Endothelial cell of umbilical vein (primary cell): Measurements from ENCODE around the gene XXYLT1. TPM values are rescaled to one million over a fixed set of nuclear protein-coding genes. Genes with fewer than 3 reads are reported as not detected.

Experiments used
- BruUV-seq: library from RNA; stranded (reverse); fragments of 400-500 nt; replicated peaks from 2 replicates; lab custom pipeline; 2021; lab: Mats Ljungman, UMichigan
- CTCF ChIA-PET: fragments of 300-600, 350-600 bp; sonication (Branson Sonifier 250); formaldehyde crosslinking; loops from one replicate; lab custom pipeline; 2021; ENCODE audit warnings: antibody characterized with exemption, inconsistent platforms; lab: Charles Lee
- POLR2A ChIA-PET: fragments of 300-600, 350-600 bp; sonication (Branson Sonifier 250); formaldehyde crosslinking; loops from one replicate; lab custom pipeline; 2021; ENCODE audit warnings: antibody characterized with exemption, inconsistent platforms; lab: Charles Lee
- DNase-seq: peaks from one replicate; pipeline ENCODE4 v3.0.0-alpha.2; 2011; ENCODE audit warnings: low read depth, low spot score
- FAIRE-seq: peaks from 2 replicates; lab custom pipeline; 2011; peaks lifted over from hg19 to GRCh38; lab: Jason Lieb, UNC
- H2AFZ ChIP-seq: 2 replicates; pipeline ENCODE4 v1.6.0; 2012; ENCODE audit warnings: low read depth, low read length, control low read depth, inconsistent platforms
- H3K27ac ChIP-seq: 2 replicates; pipeline ENCODE4 v1.5.1; 2011; ENCODE audit warnings: low read depth, mild to moderate bottlenecking, control low read depth, low read length, moderate library complexity; ENCODE audit not compliant: insufficient read depth
- H3K27me3 ChIP-seq, 2 experiments: 2 replicates each; pipeline versions ENCODE4 v1.6.0 to v1.6.1; 2011; ENCODE audit warnings: low read length in 2 of 2, mixed read lengths in 1 of 2; ENCODE audit not compliant: control insufficient read depth in 2 of 2, insufficient read depth in 2 of 2
- H3K36me3 ChIP-seq, 2 experiments: 2 replicates in 1 of 2; 3 replicates in 1 of 2; pipeline ENCODE4 v1.5.1; 2011; ENCODE audit warnings: low read length in 2 of 2, mild to moderate bottlenecking in 1 of 2, moderate library complexity in 1 of 2; ENCODE audit not compliant: control insufficient read depth in 2 of 2, insufficient read depth in 2 of 2; ENCODE audit errors: extremely low read depth in 1 of 2
- H3K4me1 ChIP-seq: 3 replicates; pipeline ENCODE4 v1.5.1; 2011; ENCODE audit warnings: mild to moderate bottlenecking, low read length; ENCODE audit not compliant: control insufficient read depth, insufficient read depth; ENCODE audit errors: extremely low read depth
- H3K4me2 ChIP-seq: 2 replicates; pipeline ENCODE4 v1.6.1; 2011; ENCODE audit warnings: low read length, control low read depth, mixed read lengths; ENCODE audit not compliant: insufficient read depth
- H3K4me3 ChIP-seq, 3 experiments: fragments of 200-600 bp in 1 of 3; sonication (generic), shearing (Covaris generic) in 1 of 3; replicated peaks in 1 of 3; 2 replicates each; pipeline ENCODE4 v1.5.1; 2011 to 2016; ENCODE audit warnings: control low read depth in 3 of 3, low read length in 3 of 3, mild to moderate bottlenecking in 2 of 3, inconsistent platforms in 1 of 3, low read depth in 1 of 3, moderate library complexity in 1 of 3; ENCODE audit not compliant: insufficient read depth in 1 of 3
- H3K79me2 ChIP-seq: 2 replicates; pipeline ENCODE4 v1.6.0; 2012; ENCODE audit warnings: low read length, inconsistent platforms; ENCODE audit not compliant: control insufficient read depth, insufficient read depth
- H3K9ac ChIP-seq: replicated peaks from 2 replicates; pipeline ENCODE3; 2011; ENCODE audit warnings: low read length, control low read depth; ENCODE audit not compliant: insufficient read depth; ENCODE audit errors: extremely low read depth
- H3K9me1 ChIP-seq: replicated peaks from 3 replicates; pipeline ENCODE4 v1.6.0; 2011; ENCODE audit warnings: mild to moderate bottlenecking, low read length; ENCODE audit not compliant: control insufficient read depth, insufficient read depth; ENCODE audit errors: extremely low read depth
- H3K9me3 ChIP-seq: replicated peaks from 2 replicates; pipeline ENCODE4 v1.5.1; 2012; ENCODE audit warnings: low read length, inconsistent platforms; ENCODE audit not compliant: control insufficient read depth, insufficient read depth
- H4K20me1 ChIP-seq: replicated peaks from 2 replicates; pipeline ENCODE3; 2011; ENCODE audit warnings: mild to moderate bottlenecking, low read length; ENCODE audit not compliant: control insufficient read depth, insufficient read depth; ENCODE audit errors: extremely low read depth
- CTCF ChIP-seq, 2 donors: IDR thresholded peaks; 1 replicate in 1 of 2; 2 replicates in 1 of 2; pipeline ENCODE4 v1.5.1; 2011; ENCODE audit warnings: low read length in 2 of 2, mild to moderate bottlenecking in 2 of 2, moderate library complexity in 2 of 2, control low read depth in 1 of 2, inconsistent platforms in 1 of 2, low read depth in 1 of 2; ENCODE audit not compliant: insufficient read depth in 1 of 2; ENCODE audit errors: extremely low read depth in 1 of 2
- EZH2 ChIP-seq: IDR thresholded peaks from 2 replicates; pipeline ENCODE4 v1.6.1; 2012; ENCODE audit warnings: borderline replicate concordance, low read depth, mild to moderate bottlenecking, moderate library complexity, low read length, inconsistent platforms; ENCODE audit not compliant: severe bottlenecking
- FOS ChIP-seq: IDR thresholded peaks from 2 replicates; pipeline ENCODE4 v1.6.1; 2011; ENCODE audit warnings: mild to moderate bottlenecking, low read length, moderate library complexity, borderline replicate concordance; ENCODE audit not compliant: insufficient read depth
- GATA2 ChIP-seq: IDR thresholded peaks from 2 replicates; pipeline ENCODE4 v1.7.0; 2011; ENCODE audit warnings: low read depth, mild to moderate bottlenecking, moderate library complexity, mixed read lengths, low read length; ENCODE audit not compliant: insufficient read length, insufficient read depth
- JUN ChIP-seq: IDR thresholded peaks from 2 replicates; pipeline ENCODE4 v1.6.1; 2011; ENCODE audit warnings: borderline replicate concordance, low read depth; ENCODE audit not compliant: insufficient read length, insufficient read depth
- MAX ChIP-seq: IDR thresholded peaks from 2 replicates; pipeline ENCODE4 v1.6.1; 2011; ENCODE audit not compliant: insufficient read depth, insufficient read length
- MYC ChIP-seq: IDR thresholded peaks from one replicate; pipeline ENCODE4 v1.6.1; 2011; ENCODE audit warnings: mild to moderate bottlenecking, low read depth, low read length
- POLR2A ChIP-seq: IDR thresholded peaks from 2 replicates; pipeline ENCODE4 v1.6.1; 2012; ENCODE audit warnings: low read depth, mild to moderate bottlenecking, control low read depth, low read length
- POLR2AphosphoS5 ChIP-seq: IDR thresholded peaks from 2 replicates; pipeline ENCODE4 v1.6.1; 2012; ENCODE audit warnings: low read depth, mild to moderate bottlenecking, control low read depth, low read length, moderate library complexity; ENCODE audit not compliant: insufficient read depth
- dilution Hi-C: fragments of 300-500 bp; cut with MboI; formaldehyde crosslinking; loops from one replicate; pipeline ENCODE4 v1.15.0; 2019; ENCODE audit warnings: low sequenced_read_pairs; ENCODE audit not compliant: extremely low pct_ligation_motif_present
- intact Hi-C: fragments of 100-400 bp; cut with micrococcal nuclease; formaldehyde crosslinking; loops from one replicate; pipeline ENCODE4 v1.10.0; 2022
- polyA plus RNA-seq, 4 experiments: library from polyadenylated mRNA; depleted of rRNA in 3 of 4; stranded (reverse) in 3 of 4; unstranded in 1 of 4; fragments of >200 nt; gene quantifications; 2 replicates each; pipeline versions ENCODE4 v1.2.1 to v1.2.3, GENCODE V29; 2011 to 2012; ENCODE audit warnings: missing spikeins in 1 of 4
- total RNA-seq: library from RNA; stranded (reverse); gene quantifications from 2 replicates; pipeline ENCODE4 v1.2.3, GENCODE V29; 2021

The XXYLT1 gene
- total and polyA plus RNA-seq, 2 donors (not counting 3 experiments of a cell fraction or from before 2014, with no cell fraction given) = 54.4 to 78.1 TPM

- dilution Hi-C loops = no loop called here
- FAIRE-seq (no peak), DNase-seq (no peak)
- H3K4me2 ChIP-seq = no peak overlapping the region
- H3K79me2 ChIP-seq = no peaks in the 10 kb centered on the region
- H3K27me3 ChIP-seq = no peaks in the 10 kb centered on the region
- no peaks in the 10 kb centered on the region for H3K9me1 ChIP-seq
- H2AFZ ChIP-seq = no peak overlapping the region
- no peak for TF ChIP-seq GATA2
- H4K20me1 ChIP-seq = no peaks in the 10 kb centered on the region
- H3K36me3 ChIP-seq = peaks cover 3% of the 10 kb centered on the region in 2 experiments
- no TSS peak for BruUV-seq
- intact Hi-C loops = no loop called here
- POLR2A ChIA-PET = no interaction called here
- H3K9ac ChIP-seq = no peak overlapping the region
- peaks cover 15% of the 10 kb centered on the region for H3K4me1 ChIP-seq
- H3K9me3 ChIP-seq = no peaks in the 10 kb centered on the region
- H3K4me3 ChIP-seq = no peak overlapping the region
- no peak overlapping the region for H3K27ac ChIP-seq
- CTCF ChIA-PET = interaction anchor here (2.8 to 4.0 kb wide), 2 partner anchors 10 to 14 kb away, joined by 12 to 21 read pairs; partner anchors contain the start of gene XXYLT1
These were observed 14.4 kb upstream of the XXYLT1 start for GRCh38 chr3:195285372-195285771.

GRCh38 chr3:195284842-195285241, 13.9 kb upstream of the XXYLT1 start:
- H3K9me3 ChIP-seq = no peaks in the 10 kb centered on the region
- POLR2A ChIA-PET = no interaction called here
- dilution Hi-C loops = no loop called here
- intact Hi-C loops = no loop called here
- DNase-seq (no peak), FAIRE-seq (no peak)
- H3K4me1 ChIP-seq = peaks cover 15% of the 10 kb centered on the region
- peaks cover 3% of the 10 kb centered on the region in 2 experiments for H3K36me3 ChIP-seq
- H2AFZ ChIP-seq = no peak overlapping the region
- H4K20me1 ChIP-seq = no peaks in the 10 kb centered on the region
- TF ChIP-seq GATA2 = no peak
- no peak for TF ChIP-seq FOS
- no peak for TF ChIP-seq MYC
- no peak for TF ChIP-seq CTCF (IDR thresholded peaks at IDR 0.05; ENCODE audit: extremely low read depth in 1 of 2, insufficient read depth in 1 of 2, low read depth in 1 of 2, low read length in 2 of 2)
- no peak for TF ChIP-seq EZH2
- TF ChIP-seq JUN = no peak
- TF ChIP-seq POLR2A = no peak
- TF ChIP-seq MAX = no peak
- no peak for TF ChIP-seq POLR2AphosphoS5
- no peak overlapping the region for H3K4me3 ChIP-seq
- no peaks in the 10 kb centered on the region for H3K9me1 ChIP-seq
- BruUV-seq = no TSS peak
- no peaks in the 10 kb centered on the region for H3K79me2 ChIP-seq
- no peak overlapping the region for H3K4me2 ChIP-seq
- H3K27me3 ChIP-seq = no peaks in the 10 kb centered on the region
- no peak overlapping the region for H3K27ac ChIP-seq
- CTCF ChIA-PET = interaction anchor here (2.8 to 4.0 kb wide), 2 partner anchors 10 to 13 kb away, joined by 12 to 21 read pairs; partner anchors contain the start of gene XXYLT1
- no peak overlapping the region for H3K9ac ChIP-seq
